ENCODE measurements around the gene NDFIP2.

NDFIP2 gene

GRCh38 chr13:79462895-79463294 lies 18.1 kb upstream of the NDFIP2 start:
- DNase-seq, result no peak

- no peak for DNase-seq
Measured at GRCh38 chr13:79463604-79464003, 17.4 kb upstream of the NDFIP2 start.

GRCh38 chr13:79466872-79467271 lies 14.1 kb upstream of the NDFIP2 start:
- DNase-seq, result no peak

GRCh38 chr13:79468402-79468801 lies 12.6 kb upstream of the NDFIP2 start:
- no peak for DNase-seq

GRCh38 chr13:79468819-79469218 lies 12.1 kb upstream of the NDFIP2 start:
- no peak for DNase-seq

GRCh38 chr13:79469608-79470007 lies 11.3 kb upstream of the NDFIP2 start:
- no peak for DNase-seq

GRCh38 chr13:79470666-79471065 lies 10.3 kb upstream of the NDFIP2 start:
- no peak for DNase-seq

- DNase-seq, result no peak
Measured at GRCh38 chr13:79475569-79475968, 5.4 kb upstream of the NDFIP2 start.

GRCh38 chr13:79477968-79478367 lies 3.0 kb upstream of the NDFIP2 start:
- no peak for DNase-seq

GRCh38 chr13:79479882-79480281 lies 1.1 kb upstream of the NDFIP2 start:
- DNase-seq, result no peak

- DNase-seq, result peak; percentile 56 to 91
Measured at GRCh38 chr13:79481685-79482052, 714 bp downstream of the NDFIP2 start.

- DNase-seq, result no peak
Measured at GRCh38 chr13:79482281-79482970, 1.5 kb downstream of the NDFIP2 start.

GRCh38 chr13:79483086-79483706 lies 2.2 kb downstream of the NDFIP2 start:
- DNase-seq, result no peak

GRCh38 chr13:79485014-79485811 lies 4.3 kb downstream of the NDFIP2 start:
- peak in 1 of 2 experiments; percentile 39 for DNase-seq

GRCh38 chr13:79486433-79487188 lies 5.7 kb downstream of the NDFIP2 start:
- no peak for DNase-seq

GRCh38 chr13:79490326-79490725 lies 9.4 kb downstream of the NDFIP2 start:
- no peak for DNase-seq

GRCh38 chr13:79490824-79491223 lies 9.9 kb downstream of the NDFIP2 start:
- no peak for DNase-seq

- DNase-seq, result no peak
Measured at GRCh38 chr13:79491715-79492114, 10.8 kb downstream of the NDFIP2 start.

GRCh38 chr13:79492313-79492798 lies 11.4 kb downstream of the NDFIP2 start:
- DNase-seq, result peak in 1 of 2 experiments; percentile 31

- no peak for DNase-seq
Measured at GRCh38 chr13:79492918-79493594, 12.1 kb downstream of the NDFIP2 start.

- no peak for DNase-seq
Measured at GRCh38 chr13:79496188-79496587, 15.2 kb downstream of the NDFIP2 start.

GRCh38 chr13:79497064-79497463 lies 16.1 kb downstream of the NDFIP2 start:
- no peak for DNase-seq

Data from stimulated activated CD4-positive, alpha-beta T cell treated with anti-CD3 and anti-CD28 coated beads, Interleukin-4, amount 100 ng/mL, for 4 hours (primary cell).